ENCODE data around the gene SPRED2. TPM values are rescaled to one million over a fixed set of nuclear protein-coding genes. Genes with fewer than 3 reads are reported as not detected.

The SPRED2 gene
- total RNA-seq, 1 donor from 2014 or later = 9.4 TPM

GRCh38 chr2:65420712-65421431 lies 11.5 kb downstream of the SPRED2 start:
- intact Hi-C loops (cut with micrococcal nuclease) = no loop called here
- Mint-ChIP-seq H3K4me3 (peak overlapping the region; percentile 16), H3K27me3 (ENCODE audit: insufficient read depth) (peaks cover 5% of the 10 kb centered on the region), H3K9me3 (peaks cover 7% of the 10 kb centered on the region), H3K4me1 (ENCODE audit: low read depth) (peaks cover 37% of the 10 kb centered on the region), H3K27ac (peak overlapping the region; percentile 71), H3K36me3 (ENCODE audit: low read depth) (peaks cover 8% of the 10 kb centered on the region)
- DNase-seq (ENCODE audit: low spot score) = no peak

- Mint-ChIP-seq H3K36me3 (ENCODE audit: low read depth) (peaks cover 13% of the 10 kb centered on the region), H3K9me3 (peaks cover 7% of the 10 kb centered on the region), H3K4me1 (ENCODE audit: low read depth) (peaks cover 39% of the 10 kb centered on the region), H3K27ac (peak overlapping the region; percentile 65), H3K4me3 (no peak overlapping the region), H3K27me3 (ENCODE audit: insufficient read depth) (peaks cover 6% of the 10 kb centered on the region)
- no peak for DNase-seq (ENCODE audit: low spot score)
- intact Hi-C loops (cut with micrococcal nuclease) = loop anchor here (1.0 to 5.0 kb wide), 5 partner anchors 13 to 60 kb away; no protein-coding TSS in a partner anchor
Measured at GRCh38 chr2:65417509-65418085, 14.8 kb downstream of the SPRED2 start.

GRCh38 chr2:65416945-65417344 lies 15.5 kb downstream of the SPRED2 start:
- intact Hi-C loops (cut with micrococcal nuclease) = loop anchor here (1.0 to 5.0 kb wide), 5 partner anchors 13 to 60 kb away; no protein-coding TSS in a partner anchor
- H3K9me3 Mint-ChIP-seq = peaks cover 7% of the 10 kb centered on the region
- H3K4me3 Mint-ChIP-seq = no peak overlapping the region
- peaks cover 13% of the 10 kb centered on the region for H3K36me3 Mint-ChIP-seq (ENCODE audit: low read depth)
- peaks cover 36% of the 10 kb centered on the region for H3K4me1 Mint-ChIP-seq (ENCODE audit: low read depth)
- DNase-seq (ENCODE audit: low spot score) = no peak
- peak overlapping the region; percentile 65 for H3K27ac Mint-ChIP-seq
- H3K27me3 Mint-ChIP-seq (ENCODE audit: insufficient read depth) = peaks cover 6% of the 10 kb centered on the region

- Mint-ChIP-seq H3K4me1 (ENCODE audit: low read depth) (peaks cover 34% of the 10 kb centered on the region), H3K4me3 (no peak overlapping the region), H3K9me3 (peaks cover 7% of the 10 kb centered on the region), H3K36me3 (ENCODE audit: low read depth) (peaks cover 13% of the 10 kb centered on the region), H3K27ac (no peak overlapping the region), H3K27me3 (ENCODE audit: insufficient read depth) (peaks cover 10% of the 10 kb centered on the region)
- intact Hi-C loops (cut with micrococcal nuclease) = loop anchor here (2.0 to 5.0 kb wide), 2 partner anchors 22 to 59 kb away; no protein-coding TSS in a partner anchor
- no peak for DNase-seq (ENCODE audit: low spot score)
Measured at GRCh38 chr2:65416321-65416720, 16.1 kb downstream of the SPRED2 start.

GRCh38 chr2:65415091-65415490 lies 17.3 kb downstream of the SPRED2 start:
- DNase-seq (ENCODE audit: low spot score) = no peak
- H3K27ac Mint-ChIP-seq = no peak overlapping the region
- peaks cover 9% of the 10 kb centered on the region for H3K36me3 Mint-ChIP-seq (ENCODE audit: low read depth)
- H3K4me3 Mint-ChIP-seq = no peak overlapping the region
- H3K4me1 Mint-ChIP-seq (ENCODE audit: low read depth) = peaks cover 26% of the 10 kb centered on the region
- H3K27me3 Mint-ChIP-seq (ENCODE audit: insufficient read depth) = peaks cover 10% of the 10 kb centered on the region
- intact Hi-C loops (cut with micrococcal nuclease) = loop anchor here (5.0 kb wide), 1 partner anchor 58 kb away; no protein-coding TSS in a partner anchor
- no peaks in the 10 kb centered on the region for H3K9me3 Mint-ChIP-seq

- no peaks in the 10 kb centered on the region for H3K9me3 Mint-ChIP-seq
- H3K4me1 Mint-ChIP-seq (ENCODE audit: low read depth) = peaks cover 26% of the 10 kb centered on the region
- H3K4me3 Mint-ChIP-seq = no peak overlapping the region
- peaks cover 9% of the 10 kb centered on the region for H3K36me3 Mint-ChIP-seq (ENCODE audit: low read depth)
- DNase-seq (ENCODE audit: low spot score) = no peak
- intact Hi-C loops (cut with micrococcal nuclease) = no loop called here
- H3K27me3 Mint-ChIP-seq (ENCODE audit: insufficient read depth) = peaks cover 10% of the 10 kb centered on the region
- no peak overlapping the region for H3K27ac Mint-ChIP-seq
Measured at GRCh38 chr2:65413610-65414009, 18.8 kb downstream of the SPRED2 start.

GRCh38 chr2:65413106-65413505 lies 19.3 kb downstream of the SPRED2 start:
- peaks cover 9% of the 10 kb centered on the region for H3K36me3 Mint-ChIP-seq (ENCODE audit: low read depth)
- no peaks in the 10 kb centered on the region for H3K9me3 Mint-ChIP-seq
- no peak overlapping the region for H3K4me3 Mint-ChIP-seq
- no peak for DNase-seq (ENCODE audit: low spot score)
- H3K4me1 Mint-ChIP-seq (ENCODE audit: low read depth) = peaks cover 23% of the 10 kb centered on the region
- peaks cover 10% of the 10 kb centered on the region for H3K27me3 Mint-ChIP-seq (ENCODE audit: insufficient read depth)
- no peak overlapping the region for H3K27ac Mint-ChIP-seq
- intact Hi-C loops (cut with micrococcal nuclease) = no loop called here

GRCh38 chr2:65411056-65411795 lies 21.2 kb downstream of the SPRED2 start:
- Mint-ChIP-seq H3K27me3 (ENCODE audit: insufficient read depth) (peaks cover 10% of the 10 kb centered on the region), H3K4me3 (no peak overlapping the region), H3K9me3 (no peaks in the 10 kb centered on the region), H3K4me1 (ENCODE audit: low read depth) (peaks cover 22% of the 10 kb centered on the region), H3K27ac (no peak overlapping the region), H3K36me3 (ENCODE audit: low read depth) (peaks cover 6% of the 10 kb centered on the region)
- intact Hi-C loops (cut with micrococcal nuclease) = no loop called here
- DNase-seq (ENCODE audit: low spot score) = no peak

- H3K36me3 Mint-ChIP-seq (ENCODE audit: low read depth) = no peaks in the 10 kb centered on the region
- DNase-seq (ENCODE audit: low spot score) = no peak
- H3K27me3 Mint-ChIP-seq (ENCODE audit: insufficient read depth) = peaks cover 8% of the 10 kb centered on the region
- intact Hi-C loops (cut with micrococcal nuclease) = no loop called here
- no peak overlapping the region for H3K4me3 Mint-ChIP-seq
- H3K4me1 Mint-ChIP-seq (ENCODE audit: low read depth) = peaks cover 27% of the 10 kb centered on the region
- H3K9me3 Mint-ChIP-seq = no peaks in the 10 kb centered on the region
- no peak overlapping the region for H3K27ac Mint-ChIP-seq
Measured at GRCh38 chr2:65409045-65409444, 23.4 kb downstream of the SPRED2 start.

- H3K4me3 Mint-ChIP-seq = no peak overlapping the region
- peaks cover 27% of the 10 kb centered on the region for H3K4me1 Mint-ChIP-seq (ENCODE audit: low read depth)
- H3K36me3 Mint-ChIP-seq (ENCODE audit: low read depth) = no peaks in the 10 kb centered on the region
- peaks cover 8% of the 10 kb centered on the region for H3K27me3 Mint-ChIP-seq (ENCODE audit: insufficient read depth)
- no peak for DNase-seq (ENCODE audit: low spot score)
- intact Hi-C loops (cut with micrococcal nuclease) = no loop called here
- no peaks in the 10 kb centered on the region for H3K9me3 Mint-ChIP-seq
- no peak overlapping the region for H3K27ac Mint-ChIP-seq
Measured at GRCh38 chr2:65407240-65407639, 25.2 kb downstream of the SPRED2 start.

- no peak overlapping the region for H3K27ac Mint-ChIP-seq
- H3K9me3 Mint-ChIP-seq = no peaks in the 10 kb centered on the region
- H3K36me3 Mint-ChIP-seq (ENCODE audit: low read depth) = no peaks in the 10 kb centered on the region
- DNase-seq (ENCODE audit: low spot score) = no peak
- intact Hi-C loops (cut with micrococcal nuclease) = no loop called here
- no peak overlapping the region for H3K4me3 Mint-ChIP-seq
- H3K27me3 Mint-ChIP-seq (ENCODE audit: insufficient read depth) = peaks cover 8% of the 10 kb centered on the region
- H3K4me1 Mint-ChIP-seq (ENCODE audit: low read depth) = peaks cover 27% of the 10 kb centered on the region
Measured at GRCh38 chr2:65404988-65405697, 27.3 kb downstream of the SPRED2 start.

- DNase-seq (ENCODE audit: low spot score) = no peak
- H3K27me3 Mint-ChIP-seq (ENCODE audit: insufficient read depth) = peaks cover 8% of the 10 kb centered on the region
- no peaks in the 10 kb centered on the region for H3K9me3 Mint-ChIP-seq
- H3K4me3 Mint-ChIP-seq = no peak overlapping the region
- no peaks in the 10 kb centered on the region for H3K36me3 Mint-ChIP-seq (ENCODE audit: low read depth)
- H3K27ac Mint-ChIP-seq = no peak overlapping the region
- H3K4me1 Mint-ChIP-seq (ENCODE audit: low read depth) = peaks cover 28% of the 10 kb centered on the region
- intact Hi-C loops (cut with micrococcal nuclease) = no loop called here
Measured at GRCh38 chr2:65403529-65403915, 28.9 kb downstream of the SPRED2 start.

Measured in activated T-helper 1 cell treated with anti-CD3 and anti-CD28 coated beads, Interleukin-12 subunit alpha, Interleukin-12 subunit beta, Interleukin-2, Interleukin-4 antibody, amounts not matched to agents 30 ng/mL and 10 ng/mL and 1 ng/mL, durations not matched to agents 14 hours and 24 hours and 36 hours (primary cell).